IPS DF 4.7 (cell line): ENCODE measurements around the gene NR4A3.

Experiments used
- DNase-seq: peaks from one replicate; pipeline ENCODE4 v3.0.0-alpha.2; 2013; ENCODE audit warnings: low spot score; ENCODE audit errors: extremely low read depth

The NR4A3 gene

GRCh38 chr9:99813739-99814138, 7.9 kb upstream of the NR4A3 start:
- no peak for DNase-seq

- DNase-seq = no peak
Measured at GRCh38 chr9:99814359-99814758, 7.3 kb upstream of the NR4A3 start.

- DNase-seq = no peak
Measured at GRCh38 chr9:99816392-99816791, 5.3 kb upstream of the NR4A3 start.

DNA sequence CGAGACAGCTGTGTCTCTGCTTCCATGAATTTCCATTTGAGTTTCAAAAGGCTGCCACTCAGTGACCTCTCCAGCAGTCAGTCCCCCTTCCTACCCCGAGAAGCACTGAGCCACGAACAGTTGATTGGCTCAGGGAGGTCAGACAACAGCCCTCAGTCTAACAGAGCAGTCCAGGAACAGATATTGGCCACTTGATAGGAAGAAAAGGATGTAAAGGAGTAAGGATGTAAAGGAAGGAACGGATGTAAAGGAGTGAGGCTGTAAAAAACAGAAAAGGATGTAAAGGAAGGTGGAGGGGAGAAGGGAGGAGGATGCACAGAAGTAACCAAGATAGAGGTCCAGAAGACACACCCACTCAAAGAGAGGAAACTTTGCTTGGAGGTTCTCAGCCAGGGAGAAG, 3.2 kb upstream of the NR4A3 start:
- no peak for DNase-seq

DNA sequence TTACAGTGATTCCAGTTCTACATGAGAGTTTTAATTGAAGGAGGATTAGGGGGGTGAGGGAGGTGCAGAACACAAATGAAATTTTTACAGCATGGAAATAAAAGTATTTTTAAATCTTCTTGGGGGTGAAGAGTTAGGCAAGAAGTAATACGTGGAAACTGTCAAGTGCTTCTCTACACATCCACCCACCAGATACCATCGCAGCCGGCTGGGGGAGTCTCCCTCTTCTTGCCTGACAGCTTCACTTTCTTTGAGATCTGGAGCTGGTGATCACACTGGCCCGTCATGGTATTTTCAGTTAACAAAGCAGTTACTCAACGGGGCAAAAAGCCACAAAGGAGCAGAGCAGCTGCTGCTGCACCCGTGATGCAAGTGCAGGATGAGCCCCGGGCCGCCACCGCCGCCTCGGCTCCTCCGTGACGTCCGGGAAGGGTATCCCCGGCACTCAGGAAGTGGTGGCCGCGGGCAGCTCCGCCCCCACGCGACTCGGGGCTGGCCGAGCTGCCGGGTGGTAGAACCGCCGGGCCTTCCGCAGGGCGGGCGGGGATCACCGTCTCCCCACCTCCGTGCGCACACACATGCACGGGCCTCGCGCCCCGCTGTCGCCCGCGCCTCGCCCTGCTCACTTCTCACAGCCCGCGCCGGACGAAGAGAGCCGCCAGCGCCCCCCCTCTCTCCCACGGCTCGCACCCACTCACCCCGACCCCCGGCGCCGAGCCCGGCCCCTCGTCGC, 2.4 kb upstream of the NR4A3 start:
- DNase-seq = no peak

DNA sequence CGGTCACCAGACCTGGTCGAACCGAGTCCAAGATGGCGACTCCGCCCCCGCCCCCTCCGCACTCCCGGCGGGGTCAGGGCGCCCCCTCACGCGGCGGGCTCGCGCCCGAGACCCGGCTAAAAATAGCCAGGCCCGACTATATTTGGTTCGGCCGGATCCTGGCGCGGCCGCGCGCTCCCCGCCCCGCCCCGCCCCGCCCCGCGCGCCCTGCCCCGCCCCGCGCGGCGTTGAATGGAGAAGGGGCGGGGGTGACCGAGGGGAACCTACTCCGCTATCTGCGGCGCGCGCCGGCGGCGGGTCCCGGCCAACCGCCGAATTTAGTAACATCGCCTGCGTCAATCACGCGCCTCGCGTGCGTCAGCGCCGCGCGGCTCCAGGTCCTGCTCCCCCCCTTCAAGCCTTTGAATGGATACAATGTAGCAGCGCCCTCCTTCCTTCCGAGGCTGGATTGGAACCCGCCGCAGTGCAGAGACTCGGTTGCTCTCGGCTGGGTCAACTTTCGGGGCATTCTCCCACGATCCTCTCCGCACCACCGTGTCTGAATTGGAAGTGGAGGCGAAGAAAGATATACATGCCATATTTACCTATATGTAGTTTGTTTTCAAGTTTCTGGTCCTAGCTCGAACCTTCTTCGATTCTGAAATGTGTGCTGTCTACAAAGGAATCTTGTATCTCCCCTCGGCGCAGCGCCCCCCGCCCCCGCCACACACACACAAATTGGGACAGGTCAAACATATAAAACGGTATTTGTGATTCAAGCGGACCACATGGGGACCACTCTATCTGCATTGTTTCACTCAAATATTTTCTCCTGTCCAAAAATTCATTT, 1.6 kb upstream of the NR4A3 start:
- no peak for DNase-seq

GRCh38 chr9:99820685-99821395, 845 bp upstream of the NR4A3 start:
- no peak for DNase-seq

DNA sequence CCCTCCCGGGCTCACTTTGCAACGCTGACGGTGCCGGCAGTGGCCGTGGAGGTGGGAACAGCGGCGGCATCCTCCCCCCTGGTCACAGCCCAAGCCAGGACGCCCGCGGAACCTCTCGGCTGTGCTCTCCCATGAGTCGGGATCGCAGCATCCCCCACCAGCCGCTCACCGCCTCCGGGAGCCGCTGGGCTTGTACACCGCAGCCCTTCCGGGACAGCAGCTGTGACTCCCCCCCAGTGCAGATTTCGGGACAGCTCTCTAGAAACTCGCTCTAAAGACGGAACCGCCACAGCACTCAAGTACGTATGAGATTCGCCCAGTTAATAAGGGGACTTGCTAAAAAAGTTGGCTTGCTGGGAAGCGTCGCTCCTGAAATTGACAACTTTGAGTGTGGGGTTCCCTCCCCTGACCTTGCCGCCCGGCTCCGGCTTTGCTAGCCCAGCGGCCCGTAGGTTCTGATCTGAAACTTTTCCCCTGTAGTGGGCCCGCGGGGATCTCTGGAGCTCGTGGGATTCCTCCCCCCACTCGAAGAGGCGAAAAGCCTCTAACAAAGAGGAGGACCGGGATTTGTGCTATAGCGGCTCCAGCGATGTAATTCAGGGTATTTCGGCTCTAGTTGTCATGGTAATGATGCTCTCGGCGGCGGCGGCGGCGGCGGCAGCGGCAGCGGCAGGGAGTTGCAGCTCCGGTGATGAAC, 572 bp downstream of the NR4A3 start:
- DNase-seq = no peak

- DNase-seq = no peak
Measured at GRCh38 chr9:99822806-99823591, 1.3 kb downstream of the NR4A3 start.

- no peak for DNase-seq
Measured at GRCh38 chr9:99823681-99824377, 2.1 kb downstream of the NR4A3 start.

GRCh38 chr9:99824378-99825171, 2.9 kb downstream of the NR4A3 start:
- no peak for DNase-seq

- DNase-seq = no peak
Measured at GRCh38 chr9:99825172-99826046, 3.7 kb downstream of the NR4A3 start.

- no peak for DNase-seq
Measured at GRCh38 chr9:99826579-99826978, 4.9 kb downstream of the NR4A3 start.

- no peak for DNase-seq
Measured at GRCh38 chr9:99827244-99827643, 5.6 kb downstream of the NR4A3 start.

DNA sequence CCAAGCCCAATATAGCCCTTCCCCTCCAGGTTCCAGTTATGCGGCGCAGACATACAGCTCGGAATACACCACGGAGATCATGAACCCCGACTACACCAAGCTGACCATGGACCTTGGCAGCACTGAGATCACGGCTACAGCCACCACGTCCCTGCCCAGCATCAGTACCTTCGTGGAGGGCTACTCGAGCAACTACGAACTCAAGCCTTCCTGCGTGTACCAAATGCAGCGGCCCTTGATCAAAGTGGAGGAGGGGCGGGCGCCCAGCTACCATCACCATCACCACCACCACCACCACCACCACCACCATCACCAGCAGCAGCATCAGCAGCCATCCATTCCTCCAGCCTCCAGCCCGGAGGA, 6.3 kb downstream of the NR4A3 start:
- DNase-seq = no peak

- no peak for DNase-seq
Measured at GRCh38 chr9:99828417-99829176, 6.9 kb downstream of the NR4A3 start.

- no peak for DNase-seq
Measured at GRCh38 chr9:99831857-99832557, 10.3 kb downstream of the NR4A3 start.
